ENCODE data around the gene LRRC49.
A peak's percentile ranks its signal among the peaks of the same experiment; 100 is the strongest.

Gene LRRC49

DNA sequence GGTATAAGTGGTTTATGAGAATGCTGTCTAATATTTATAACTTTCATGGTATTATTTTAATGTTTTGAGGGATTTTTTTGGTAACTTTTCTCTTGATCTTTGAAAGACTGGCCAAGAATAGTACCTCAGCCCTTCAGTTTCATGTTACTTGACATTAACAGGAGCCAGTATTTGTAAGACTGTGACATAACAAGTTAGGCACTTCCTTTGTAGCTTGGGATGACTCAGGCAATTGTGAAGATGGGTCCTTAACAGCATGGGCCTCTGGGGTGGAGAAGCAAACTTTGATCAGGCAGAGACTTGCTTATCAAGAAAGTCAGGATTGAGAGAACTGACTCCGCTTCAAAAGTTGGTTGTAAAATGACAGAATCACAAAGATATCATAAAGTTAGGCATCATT lies 9.5 kb downstream of the LRRC49 start:
- peaks cover 18% of the 10 kb centered on the region for H3K4me1 ChIP-seq (ENCODE audit: control insufficient read depth, insufficient read depth, low read length, unreplicated experiment)
- H3K27ac ChIP-seq (ENCODE audit: low read depth, low read length) = peak overlapping the region; percentile 67
- H2AFZ ChIP-seq (ENCODE audit: low read length, unreplicated experiment) = peak overlapping the region; percentile 78
- no peaks in the 10 kb centered on the region for H3K27me3 ChIP-seq (ENCODE audit: insufficient read depth, low read length)
- H3K79me2 ChIP-seq (ENCODE audit: control insufficient read depth, insufficient read depth, low read length, unreplicated experiment) = no peaks in the 10 kb centered on the region
- H3K36me3 ChIP-seq (ENCODE audit: insufficient read depth, low read length) = peaks cover 12% of the 10 kb centered on the region
- H3K4me3 ChIP-seq (ENCODE audit: low read depth, low read length) = peak overlapping the region; percentile 13; the same call in 1 of the 2 replicates

GRCh38 chr15:70906842-70907241 lies 14.2 kb downstream of the LRRC49 start:
- Histone ChIP-seq H3K4me3 (ENCODE audit: low read depth, low read length) (no peak overlapping the region), H3K27me3 (ENCODE audit: insufficient read depth, low read length) (no peaks in the 10 kb centered on the region), H3K36me3 (ENCODE audit: insufficient read depth, low read length) (peaks cover 29% of the 10 kb centered on the region), H3K27ac (ENCODE audit: low read depth, low read length) (peak overlapping the region; percentile 24; the same call in 1 of the 2 replicates), H2AFZ (ENCODE audit: low read length, unreplicated experiment) (no peak overlapping the region), H3K4me1 (ENCODE audit: control insufficient read depth, insufficient read depth, low read length, unreplicated experiment) (peaks cover 11% of the 10 kb centered on the region), H3K79me2 (ENCODE audit: control insufficient read depth, insufficient read depth, low read length, unreplicated experiment) (no peaks in the 10 kb centered on the region)

DNA sequence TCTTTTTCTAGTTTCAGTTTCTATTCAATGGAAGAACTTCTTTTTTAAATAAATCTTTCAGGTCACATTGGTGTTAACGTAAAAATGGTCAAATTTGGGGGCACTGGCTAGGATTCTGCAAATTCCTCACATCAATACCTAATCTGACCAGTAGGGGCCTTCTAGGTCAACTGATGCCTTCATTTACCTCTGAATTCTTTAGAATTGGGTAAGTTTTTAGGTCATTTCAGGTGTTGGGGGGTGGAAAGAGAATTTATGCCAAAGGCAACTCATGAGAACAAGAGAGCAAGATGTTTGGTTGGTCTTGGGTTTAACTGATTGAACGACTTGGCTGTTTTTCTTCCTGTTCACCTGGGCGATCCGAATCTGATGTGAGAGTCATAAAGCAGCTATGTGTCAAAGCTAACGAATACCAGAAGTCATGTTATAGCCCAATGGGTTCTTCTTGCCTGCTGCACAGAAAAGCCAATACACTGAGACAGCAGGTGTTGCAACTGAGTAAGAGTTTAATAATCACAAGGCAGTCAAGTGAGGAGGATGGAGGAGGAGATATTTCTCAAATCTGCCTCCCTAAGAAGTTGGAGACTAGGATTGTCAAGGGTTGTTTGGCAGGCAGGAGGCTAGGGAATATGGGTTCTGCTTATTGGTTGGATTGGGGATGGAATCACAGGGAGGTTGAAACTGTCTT lies 15.3 kb downstream of the LRRC49 start:
- peaks cover under 1% of the 10 kb centered on the region for H3K4me1 ChIP-seq (ENCODE audit: control insufficient read depth, insufficient read depth, low read length, unreplicated experiment)
- H3K79me2 ChIP-seq (ENCODE audit: control insufficient read depth, insufficient read depth, low read length, unreplicated experiment) = no peaks in the 10 kb centered on the region
- no peak overlapping the region for H3K4me3 ChIP-seq (ENCODE audit: low read depth, low read length)
- H3K36me3 ChIP-seq (ENCODE audit: insufficient read depth, low read length) = peaks cover 29% of the 10 kb centered on the region
- no peak overlapping the region for H3K27ac ChIP-seq (ENCODE audit: low read depth, low read length)
- H2AFZ ChIP-seq (ENCODE audit: low read length, unreplicated experiment) = no peak overlapping the region
- H3K27me3 ChIP-seq (ENCODE audit: insufficient read depth, low read length) = no peaks in the 10 kb centered on the region

DNA sequence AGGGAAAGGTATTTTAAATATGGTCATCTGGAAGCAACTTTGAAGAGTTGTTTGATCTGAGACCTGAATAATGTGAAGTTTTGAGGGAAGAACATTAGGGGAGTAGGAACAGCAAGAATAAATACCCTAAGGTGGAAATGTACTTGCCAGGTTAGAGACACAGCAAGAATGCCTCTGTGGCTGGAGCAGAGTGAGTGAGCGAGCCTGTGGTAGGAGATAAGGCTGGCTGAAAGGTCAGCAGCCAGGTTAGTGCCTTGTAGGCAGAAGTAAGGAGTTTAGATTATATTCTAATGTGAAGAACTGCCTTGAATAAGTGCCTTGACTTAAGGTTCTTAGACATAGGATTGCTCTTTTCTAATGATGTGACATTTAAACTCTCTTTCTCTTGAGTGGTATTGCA lies 18.3 kb downstream of the LRRC49 start:
- H3K79me2 ChIP-seq (ENCODE audit: control insufficient read depth, insufficient read depth, low read length, unreplicated experiment) = no peaks in the 10 kb centered on the region
- H3K27me3 ChIP-seq (ENCODE audit: insufficient read depth, low read length) = no peaks in the 10 kb centered on the region
- no peak overlapping the region for H3K4me3 ChIP-seq (ENCODE audit: low read depth, low read length)
- peaks cover 21% of the 10 kb centered on the region for H3K36me3 ChIP-seq (ENCODE audit: insufficient read depth, low read length)
- no peak overlapping the region for H2AFZ ChIP-seq (ENCODE audit: low read length, unreplicated experiment)
- H3K27ac ChIP-seq (ENCODE audit: low read depth, low read length) = no peak overlapping the region
- peaks cover 3% of the 10 kb centered on the region for H3K4me1 ChIP-seq (ENCODE audit: control insufficient read depth, insufficient read depth, low read length, unreplicated experiment)

- Histone ChIP-seq H3K36me3 (ENCODE audit: insufficient read depth, low read length) (peaks cover 16% of the 10 kb centered on the region), H3K27me3 (ENCODE audit: insufficient read depth, low read length) (no peaks in the 10 kb centered on the region), H3K27ac (ENCODE audit: low read depth, low read length) (no peak overlapping the region), H3K79me2 (ENCODE audit: control insufficient read depth, insufficient read depth, low read length, unreplicated experiment) (no peaks in the 10 kb centered on the region), H3K4me3 (ENCODE audit: low read depth, low read length) (no peak overlapping the region), H2AFZ (ENCODE audit: low read length, unreplicated experiment) (no peak overlapping the region), H3K4me1 (ENCODE audit: control insufficient read depth, insufficient read depth, low read length, unreplicated experiment) (peaks cover 3% of the 10 kb centered on the region)
Measured at GRCh38 chr15:70912187-70912586, 19.6 kb downstream of the LRRC49 start.

GRCh38 chr15:70916531-70916930 lies 23.9 kb downstream of the LRRC49 start:
- Histone ChIP-seq H3K27me3 (ENCODE audit: insufficient read depth, low read length) (no peaks in the 10 kb centered on the region), H3K4me1 (ENCODE audit: control insufficient read depth, insufficient read depth, low read length, unreplicated experiment) (peaks cover 17% of the 10 kb centered on the region), H3K79me2 (ENCODE audit: control insufficient read depth, insufficient read depth, low read length, unreplicated experiment) (no peaks in the 10 kb centered on the region), H3K36me3 (ENCODE audit: insufficient read depth, low read length) (no peaks in the 10 kb centered on the region), H3K27ac (ENCODE audit: low read depth, low read length) (no peak overlapping the region), H3K4me3 (ENCODE audit: low read depth, low read length) (no peak overlapping the region), H2AFZ (ENCODE audit: low read length, unreplicated experiment) (no peak overlapping the region)

DNA sequence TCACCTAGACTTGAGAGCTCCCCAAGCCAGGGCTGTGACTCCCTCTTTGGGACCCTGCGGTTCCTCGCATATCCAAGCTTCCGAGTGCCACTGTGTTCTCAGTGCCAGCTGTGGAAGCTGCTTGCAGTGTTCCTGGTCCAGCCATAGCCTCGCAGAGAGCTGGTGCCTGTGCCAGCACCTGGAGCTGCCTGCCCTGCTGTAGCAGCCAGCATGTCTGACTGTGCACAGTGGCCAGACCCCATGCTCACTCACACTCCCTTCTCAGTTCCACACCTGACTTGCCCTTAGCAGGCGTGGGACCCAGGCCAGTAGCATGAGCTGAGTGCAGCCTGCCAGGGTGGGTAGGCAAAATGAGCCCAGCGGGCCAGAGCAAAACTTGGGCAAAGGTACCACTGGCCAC lies 25.3 kb downstream of the LRRC49 start:
- no peak overlapping the region for H3K27ac ChIP-seq (ENCODE audit: low read depth, low read length)
- H3K27me3 ChIP-seq (ENCODE audit: insufficient read depth, low read length) = no peaks in the 10 kb centered on the region
- H3K4me3 ChIP-seq (ENCODE audit: low read depth, low read length) = no peak overlapping the region
- H3K79me2 ChIP-seq (ENCODE audit: control insufficient read depth, insufficient read depth, low read length, unreplicated experiment) = no peaks in the 10 kb centered on the region
- peaks cover 19% of the 10 kb centered on the region for H3K4me1 ChIP-seq (ENCODE audit: control insufficient read depth, insufficient read depth, low read length, unreplicated experiment)
- no peak overlapping the region for H2AFZ ChIP-seq (ENCODE audit: low read length, unreplicated experiment)
- no peaks in the 10 kb centered on the region for H3K36me3 ChIP-seq (ENCODE audit: insufficient read depth, low read length)

GRCh38 chr15:70920981-70921696 lies 28.5 kb downstream of the LRRC49 start:
- Histone ChIP-seq H3K27ac (ENCODE audit: low read depth, low read length) (no peak overlapping the region), H3K27me3 (ENCODE audit: insufficient read depth, low read length) (no peaks in the 10 kb centered on the region), H2AFZ (ENCODE audit: low read length, unreplicated experiment) (peak overlapping the region; percentile 53), H3K36me3 (ENCODE audit: insufficient read depth, low read length) (no peaks in the 10 kb centered on the region), H3K4me3 (ENCODE audit: low read depth, low read length) (no peak overlapping the region), H3K79me2 (ENCODE audit: control insufficient read depth, insufficient read depth, low read length, unreplicated experiment) (no peaks in the 10 kb centered on the region), H3K4me1 (ENCODE audit: control insufficient read depth, insufficient read depth, low read length, unreplicated experiment) (peaks cover 25% of the 10 kb centered on the region)

GRCh38 chr15:70922119-70922518 lies 29.5 kb downstream of the LRRC49 start:
- no peak overlapping the region for H3K27ac ChIP-seq (ENCODE audit: low read depth, low read length)
- H3K27me3 ChIP-seq (ENCODE audit: insufficient read depth, low read length) = no peaks in the 10 kb centered on the region
- peaks cover 25% of the 10 kb centered on the region for H3K4me1 ChIP-seq (ENCODE audit: control insufficient read depth, insufficient read depth, low read length, unreplicated experiment)
- no peak overlapping the region for H2AFZ ChIP-seq (ENCODE audit: low read length, unreplicated experiment)
- no peaks in the 10 kb centered on the region for H3K79me2 ChIP-seq (ENCODE audit: control insufficient read depth, insufficient read depth, low read length, unreplicated experiment)
- no peak overlapping the region for H3K4me3 ChIP-seq (ENCODE audit: low read depth, low read length)
- H3K36me3 ChIP-seq (ENCODE audit: insufficient read depth, low read length) = no peaks in the 10 kb centered on the region

DNA sequence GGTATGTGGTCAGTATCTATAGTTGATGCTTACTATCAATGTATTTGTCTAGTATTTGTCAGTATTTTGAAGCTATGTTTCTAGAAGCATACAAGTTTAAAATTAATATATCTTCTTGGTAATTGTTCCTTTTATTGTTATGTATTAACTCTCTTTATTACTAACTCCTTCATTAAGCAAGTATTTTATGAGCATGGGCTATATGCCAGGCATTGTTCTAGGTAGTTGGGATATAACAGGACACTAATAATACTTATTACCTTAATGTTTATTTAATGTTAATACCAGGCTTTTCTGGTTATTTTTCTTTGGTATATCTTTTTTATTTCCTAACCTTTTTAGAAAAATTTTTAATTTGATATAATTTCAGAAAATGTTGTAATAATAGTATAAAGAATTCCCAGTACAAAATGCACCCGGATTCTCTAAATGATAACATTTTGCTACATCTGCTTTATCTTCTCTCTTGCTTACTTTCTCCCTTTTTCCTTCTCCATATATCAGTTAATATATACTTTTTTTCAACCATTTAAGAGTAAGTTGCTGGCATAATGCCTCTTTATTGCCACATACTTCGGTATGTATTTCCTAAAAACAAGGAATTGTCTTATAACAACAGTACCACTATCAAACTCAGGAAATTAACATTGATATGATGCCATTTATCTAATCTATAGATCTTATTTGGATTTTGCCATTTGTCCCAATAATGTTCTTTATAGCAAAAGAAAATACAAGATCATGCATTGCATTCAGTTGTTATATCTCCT lies 30.9 kb downstream of the LRRC49 start:
- Histone ChIP-seq H3K79me2 (ENCODE audit: control insufficient read depth, insufficient read depth, low read length, unreplicated experiment) (no peaks in the 10 kb centered on the region), H3K27ac (ENCODE audit: low read depth, low read length) (no peak overlapping the region), H3K36me3 (ENCODE audit: insufficient read depth, low read length) (no peaks in the 10 kb centered on the region), H3K4me1 (ENCODE audit: control insufficient read depth, insufficient read depth, low read length, unreplicated experiment) (peaks cover 25% of the 10 kb centered on the region), H2AFZ (ENCODE audit: low read length, unreplicated experiment) (no peak overlapping the region), H3K4me3 (ENCODE audit: low read depth, low read length) (no peak overlapping the region), H3K27me3 (ENCODE audit: insufficient read depth, low read length) (no peaks in the 10 kb centered on the region)

Data from ACC112 (cell line).